ENCODE measurements around the gene PKN1.

- TF ChIP-seq CTCF (IDR thresholded peaks at IDR 0.05) (no peak), TCF7L2 (IDR thresholded peaks at IDR 0.05; ENCODE audit: low read depth, low read length) (no peak), REST (IDR thresholded peaks at IDR 0.05; ENCODE audit: insufficient read depth in 1 of 2, low read depth in 2 of 2, low read length in 1 of 2) (no peak), POLR2AphosphoS5 (IDR thresholded peaks at IDR 0.05; ENCODE audit: low read depth, low read length) (no peak), SIN3A (IDR thresholded peaks at IDR 0.05; ENCODE audit: borderline replicate concordance, insufficient read depth, low read depth, low read length) (no peak)
These were observed 47.6 kb upstream of the PKN1 start for GRCh38 chr19:14385492-14385891.
